HG02885 (cell line): ENCODE data around the gene RPL38.

Experiments
- ATAC-seq: cut with Tn5 transposase; IDR thresholded peaks from one replicate; pipeline ENCODE4 v1.9.1; 2021; ENCODE audit warnings: mild to moderate bottlenecking; ENCODE audit not compliant: unreplicated experiment, poor library complexity

RPL38 gene

GRCh38 chr17:74223901-74224300, 20.4 kb downstream of the RPL38 start:
- no peak for ATAC-seq

GRCh38 chr17:74224959-74225725, 21.7 kb downstream of the RPL38 start:
- no peak for ATAC-seq

- ATAC-seq = no peak
Observed at GRCh38 chr17:74226252-74226651, 22.8 kb downstream of the RPL38 start.

- ATAC-seq = no peak
Observed at GRCh38 chr17:74227271-74228080, 24.0 kb downstream of the RPL38 start.

GRCh38 chr17:74228306-74228978, 25.0 kb downstream of the RPL38 start:
- no peak for ATAC-seq

GRCh38 chr17:74230896-74231295, 27.4 kb downstream of the RPL38 start:
- no peak for ATAC-seq

GRCh38 chr17:74231928-74232907, 28.7 kb downstream of the RPL38 start:
- no peak for ATAC-seq

- ATAC-seq = no peak
Observed at GRCh38 chr17:74233937-74234336, 30.5 kb downstream of the RPL38 start.

GRCh38 chr17:74234486-74234885, 31.0 kb downstream of the RPL38 start:
- no peak for ATAC-seq

- ATAC-seq = no peak
Observed at GRCh38 chr17:74235040-74235581, 31.6 kb downstream of the RPL38 start.

- no peak for ATAC-seq
Observed at GRCh38 chr17:74235911-74236371, 32.5 kb downstream of the RPL38 start.

GRCh38 chr17:74237321-74237720, 33.8 kb downstream of the RPL38 start:
- ATAC-seq = no peak

GRCh38 chr17:74239172-74239571, 35.7 kb downstream of the RPL38 start:
- no peak for ATAC-seq

- ATAC-seq = no peak
Observed at GRCh38 chr17:74240618-74241205, 37.2 kb downstream of the RPL38 start.

- ATAC-seq = no peak
Observed at GRCh38 chr17:74241431-74241830, 38.0 kb downstream of the RPL38 start.

GRCh38 chr17:74241847-74242246, 38.4 kb downstream of the RPL38 start:
- ATAC-seq = no peak

- ATAC-seq = no peak
Observed at GRCh38 chr17:74243013-74243755, 39.7 kb downstream of the RPL38 start.

GRCh38 chr17:74244128-74244527, 40.6 kb downstream of the RPL38 start:
- no peak for ATAC-seq
